Kidney (tissue), 14 donors: ENCODE data around the gene TGFB2. TPM values are rescaled to one million over a fixed set of nuclear protein-coding genes. Genes with fewer than 3 reads are reported as not detected.

Experiments
- DNase-seq, 5 donors: peaks; one replicate each; pipeline ENCODE4 v3.0.0-alpha.2; 2013 to 2020
- FAIRE-seq: peaks from 2 replicates; lab custom pipeline; 2012; peaks lifted over from hg19 to GRCh38; lab: Jason Lieb, UNC
- H3K27ac ChIP-seq, 2 donors: one replicate each; pipeline ENCODE4 v1.7.0; 2013; ENCODE audit warnings: low read depth in 2 of 2, low read length in 2 of 2, inconsistent platforms in 1 of 2
- H3K27me3 ChIP-seq: one replicate; pipeline ENCODE4 v1.7.1; 2013; ENCODE audit warnings: low read length, inconsistent platforms; ENCODE audit not compliant: control insufficient read depth, insufficient read depth
- H3K36me3 ChIP-seq, 3 donors: one replicate each; pipeline versions ENCODE4 v1.7.0 to v1.7.1; 2013; ENCODE audit warnings: low read length in 3 of 3, control low read depth in 1 of 3, inconsistent platforms in 1 of 3; ENCODE audit not compliant: insufficient read depth in 3 of 3, control insufficient read depth in 2 of 3
- H3K4me1 ChIP-seq, 3 donors: one replicate each; pipeline versions ENCODE4 v1.7.0 to v1.7.1; 2013; ENCODE audit warnings: low read length in 3 of 3, inconsistent platforms in 1 of 3, low read depth in 1 of 3; ENCODE audit not compliant: control insufficient read depth in 2 of 3, insufficient read depth in 2 of 3
- H3K4me3 ChIP-seq, 3 donors: one replicate each; pipeline versions ENCODE4 v1.7.0 to v1.8.1; 2013; ENCODE audit warnings: low read length in 3 of 3, control low read depth in 1 of 3, inconsistent platforms in 1 of 3
- H3K9ac ChIP-seq, 3 donors: one replicate each; pipeline versions ENCODE4 v1.7.0 to v1.7.1; 2013; ENCODE audit warnings: low read length in 3 of 3, control low read depth in 1 of 3, inconsistent platforms in 1 of 3
- H3K9me3 ChIP-seq, 3 donors: one replicate each; pipeline versions ENCODE4 v1.7.0 to v1.7.1; 2013; ENCODE audit warnings: low read length in 3 of 3, control low read depth in 1 of 3, inconsistent platforms in 1 of 3; ENCODE audit not compliant: control insufficient read depth in 2 of 3, insufficient read depth in 1 of 3
- CTCF ChIP-seq: IDR thresholded peaks from 3 replicates; pipeline ENCODE4 v1.5.1; 2012; ENCODE audit warnings: mild to moderate bottlenecking, moderate library complexity, borderline replicate concordance; ENCODE audit not compliant: insufficient read depth; ENCODE audit errors: extremely low read depth
- intact Hi-C: fragments of 100-400 bp; cut with DNase I; formaldehyde crosslinking; loops from one replicate; pipeline ENCODE4 v1.11.1; 2022
- polyA plus RNA-seq: library from polyadenylated mRNA; stranded (reverse); fragments of 350-450 nt; fragmentation: Illumina TruSeq; extraction: RNeasy Lipid Tissue Mini Kit (QIAGEN cat#74804); gene quantifications from one replicate; pipeline ENCODE4 v1.2.3, GENCODE V29; 2014; ENCODE audit warnings: low read depth, low replicate concordance; ENCODE audit not compliant: insufficient read depth
- total RNA-seq: library from RNA; stranded (reverse); fragmentation: NEBNext Ultra II Directional; extraction: Animal tissue kit (Norgen Biotek cat#: 25700); gene quantifications from one replicate; pipeline ENCODE4 v1.2.1, GENCODE V29; 2021
- donor health status: control.
- donor health status: control.
- donor health status: control.
- donor health status: control.
- donor health status: control.
- donor health status: DM: yes; HTN: yes; CAD: no.
- donor health status: Normal renal cell carcinoma (clear cell type).

Gene TGFB2
- total and polyA plus RNA-seq, 2 donors from 2014 or later, result 1.4 to 12.2 TPM

DNA sequence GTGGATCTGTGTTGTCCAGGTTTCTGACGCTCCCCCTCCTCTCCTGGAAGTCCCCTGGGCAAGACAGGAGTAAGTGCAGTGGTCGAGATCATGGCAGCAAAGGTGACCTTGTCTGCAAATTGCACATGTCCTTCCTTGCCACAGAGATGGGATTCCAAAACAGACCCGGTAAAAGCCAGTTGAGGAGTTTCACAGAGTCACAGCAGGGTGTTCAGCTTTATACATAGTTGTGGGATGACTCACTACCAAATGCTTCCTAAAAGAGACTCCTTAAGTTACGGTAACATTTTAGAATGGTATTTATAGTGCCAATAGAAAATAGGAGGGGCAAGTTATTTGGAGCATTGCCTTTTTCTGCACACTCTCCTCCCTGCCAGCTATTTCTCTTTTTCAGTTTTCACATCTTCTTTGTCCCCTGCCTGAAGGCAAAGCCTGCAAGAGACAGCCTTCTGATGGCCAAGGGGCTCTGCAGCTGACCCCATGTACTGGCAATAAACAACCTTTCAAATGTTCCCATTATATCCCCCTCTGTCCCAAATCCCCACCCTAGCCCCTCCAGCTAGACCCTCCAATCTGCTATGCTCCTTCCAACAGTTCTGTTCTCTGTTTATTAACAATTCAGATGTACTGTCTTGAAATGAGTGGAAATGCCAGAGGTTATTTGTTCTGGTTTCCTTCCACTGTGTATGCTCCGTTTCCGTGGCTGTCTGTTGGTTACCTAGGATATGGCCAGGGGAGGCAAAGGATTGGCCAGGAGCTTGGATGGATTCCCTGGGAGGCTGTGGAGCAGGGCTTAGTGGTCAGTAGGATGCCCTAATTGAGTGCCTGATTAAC is 115.0 kb downstream of the TGFB2 start:
- no peak for TF ChIP-seq CTCF
- Histone ChIP-seq H3K4me1 (peaks cover 2 to 12% (median 11%) of the 10 kb centered on the region in 3 donors), H3K27me3 (no peaks in the 10 kb centered on the region), H3K9me3 (no peaks in the 10 kb centered on the region), H3K36me3 (no peaks in the 10 kb centered on the region), H3K9ac (peak overlapping the region in 1 of 3 donors; percentile 24), H3K27ac (peak overlapping the region in 1 of 2 donors; percentile 67), H3K4me3 (peak overlapping the region in 2 of 3 donors; percentile 5 to 10)
- intact Hi-C loops, result no loop called here
- DNase-seq, result peak in 1 of 5 donors; percentile 62
- FAIRE-seq, result no peak

GRCh38 chr1:218461351-218461750 is 116.2 kb downstream of the TGFB2 start:
- intact Hi-C loops, result no loop called here
- Histone ChIP-seq H3K9me3 (no peaks in the 10 kb centered on the region), H3K36me3 (no peaks in the 10 kb centered on the region), H3K9ac (no peak overlapping the region), H3K4me1 (peaks cover 2 to 12% (median 11%) of the 10 kb centered on the region in 3 donors), H3K4me3 (no peak overlapping the region), H3K27ac (no peak overlapping the region), H3K27me3 (no peaks in the 10 kb centered on the region)
- FAIRE-seq (no peak), DNase-seq (no peak)
- no peak for TF ChIP-seq CTCF

GRCh38 chr1:218462116-218462515 is 117.0 kb downstream of the TGFB2 start:
- no peak for FAIRE-seq
- peaks cover 2 to 12% (median 11%) of the 10 kb centered on the region in 3 donors for H3K4me1 ChIP-seq
- no peak overlapping the region for H3K4me3 ChIP-seq
- intact Hi-C loops, result no loop called here
- H3K36me3 ChIP-seq, result no peaks in the 10 kb centered on the region
- TF ChIP-seq CTCF, result no peak
- H3K27ac ChIP-seq, result no peak overlapping the region
- no peak for DNase-seq
- no peaks in the 10 kb centered on the region for H3K27me3 ChIP-seq
- no peaks in the 10 kb centered on the region for H3K9me3 ChIP-seq
- no peak overlapping the region for H3K9ac ChIP-seq
